Stimulated activated CD4-positive, alpha-beta T cell treated with anti-CD3 and anti-CD28 coated beads, Interleukin-1b, Interleukin-23, amount 100 ng/mL, for 48 hours (primary cell): ENCODE measurements around the gene ALKBH7.
"Not testable (repeated sequence)": the region's sequence is repeated elsewhere in the genome, so short reads cannot be mapped to it uniquely, and the experiment has no call there.

Experiments used
- DNase-seq: peaks from one replicate; pipeline ENCODE4 v3.0.0-alpha.2; 2020

The ALKBH7 gene

GRCh38 chr19:6373096-6373812 is 660 bp downstream of the ALKBH7 start:
- DNase-seq = peak; percentile 100

- DNase-seq = no peak
Measured at GRCh38 chr19:6373813-6374108, 1.2 kb downstream of the ALKBH7 start.

- DNase-seq = no peak
Measured at GRCh38 chr19:6374161-6374709, 1.6 kb downstream of the ALKBH7 start.

- DNase-seq = no peak
Measured at GRCh38 chr19:6374711-6375410, 2.3 kb downstream of the ALKBH7 start.

GRCh38 chr19:6375411-6376010 is 2.9 kb downstream of the ALKBH7 start, which contains the start of gene PSPN:
PSPN (minus strand) TSS chr19:6375933; CDS start chr19:6375849, 84 bp downstream.
- DNase-seq = no peak

GRCh38 chr19:6376512-6377190 is 4.1 kb downstream of the ALKBH7 start:
- DNase-seq = no peak

- DNase-seq = no peak
Measured at GRCh38 chr19:6378041-6378440, 5.4 kb downstream of the ALKBH7 start.

GRCh38 chr19:6378486-6378885 is 5.9 kb downstream of the ALKBH7 start:
- no peak for DNase-seq

- DNase-seq = no peak
Measured at GRCh38 chr19:6379744-6380143, 7.2 kb downstream of the ALKBH7 start.

GRCh38 chr19:6381030-6381750 is 8.6 kb downstream of the ALKBH7 start:
- no peak for DNase-seq

GRCh38 chr19:6383188-6383587 is 10.6 kb downstream of the ALKBH7 start:
- no peak for DNase-seq

- no peak for DNase-seq
Measured at GRCh38 chr19:6384381-6384780, 11.8 kb downstream of the ALKBH7 start.

GRCh38 chr19:6387372-6387771 is 14.8 kb downstream of the ALKBH7 start:
- DNase-seq = no peak

- DNase-seq = no peak
Measured at GRCh38 chr19:6392221-6393073, 19.9 kb downstream of the ALKBH7 start.

- DNase-seq = peak; percentile 95
Measured at GRCh38 chr19:6393074-6393982, 20.7 kb downstream of the ALKBH7 start, which contains the start of gene GTF2F1. GTF2F1 (minus strand) TSS chr19:6393164; CDS start chr19:6392995, 169 bp downstream.

- DNase-seq = peak; percentile 84
Measured at GRCh38 chr19:6393983-6394412, 21.4 kb downstream of the ALKBH7 start.

- no peak for DNase-seq
Measured at GRCh38 chr19:6394831-6395230, 22.2 kb downstream of the ALKBH7 start.

GRCh38 chr19:6396305-6396704 is 23.7 kb downstream of the ALKBH7 start:
- no peak for DNase-seq

- DNase-seq = not testable (repeated sequence)
Measured at GRCh38 chr19:6400062-6400944, 27.7 kb downstream of the ALKBH7 start.
